Keratinocyte (primary cell): ENCODE results near the gene HORMAD2. TPM values are rescaled to one million over a fixed set of nuclear protein-coding genes. Genes with fewer than 3 reads are reported as not detected.

ENCODE experiments used
- DNase-seq: peaks from one replicate; pipeline ENCODE4 v3.0.0-alpha.2; 2011; ENCODE audit warnings: low read depth, missing footprints, low spot score
- FAIRE-seq: peaks from 2 replicates; lab custom pipeline; 2011; peaks lifted over from hg19 to GRCh38; lab: Jason Lieb, UNC
- H2AFZ ChIP-seq: 2 replicates; pipeline ENCODE4 v1.6.0; 2012; ENCODE audit warnings: low read length, control low read depth, inconsistent platforms; ENCODE audit not compliant: control insufficient read depth
- H3K27ac ChIP-seq: 2 replicates; pipeline ENCODE4 v1.5.1; 2011; ENCODE audit warnings: low read length; ENCODE audit not compliant: control insufficient read depth, insufficient read depth
- H3K27me3 ChIP-seq: 3 replicates; pipeline ENCODE4 v1.6.0; 2011; ENCODE audit warnings: low read length; ENCODE audit not compliant: control insufficient read depth, insufficient read depth; ENCODE audit errors: extremely low read depth
- H3K36me3 ChIP-seq, 2 experiments: 2 replicates in 1 of 2; 3 replicates in 1 of 2; pipeline ENCODE4 v1.5.1; 2011; ENCODE audit warnings: low read length in 2 of 2, mild to moderate bottlenecking in 1 of 2; ENCODE audit not compliant: control insufficient read depth in 2 of 2, insufficient read depth in 2 of 2; ENCODE audit errors: extremely low read depth in 1 of 2
- H3K4me1 ChIP-seq: 3 replicates; pipeline ENCODE4 v1.5.1; 2011; ENCODE audit warnings: low read length; ENCODE audit not compliant: control insufficient read depth, insufficient read depth; ENCODE audit errors: extremely low read depth
- H3K4me2 ChIP-seq: 3 replicates; pipeline ENCODE4 v1.6.0; 2011; ENCODE audit warnings: low read depth, low read length; ENCODE audit not compliant: control insufficient read depth, insufficient read depth; ENCODE audit errors: extremely low read depth
- H3K4me3 ChIP-seq, 3 experiments: fragments of 200-600 bp in 1 of 3; sonication (generic) in 1 of 3; 2 replicates in 2 of 3; 3 replicates in 1 of 3; pipeline ENCODE4 v1.5.1; 2011 to 2016; ENCODE audit warnings: low read length in 3 of 3, mild to moderate bottlenecking in 3 of 3, control low read depth in 2 of 3, inconsistent platforms in 1 of 3, low read depth in 1 of 3, mixed read lengths in 1 of 3, mixed run types in 1 of 3, moderate library complexity in 1 of 3; ENCODE audit not compliant: control insufficient read depth in 2 of 3, insufficient read depth in 2 of 3; ENCODE audit errors: extremely low read depth in 1 of 3
- H3K79me2 ChIP-seq: 2 replicates; pipeline ENCODE4 v1.6.0; 2012; ENCODE audit warnings: low read length; ENCODE audit not compliant: control insufficient read depth, insufficient read depth
- H3K9ac ChIP-seq: 3 replicates; pipeline ENCODE4 v1.6.0; 2011; ENCODE audit warnings: low read length; ENCODE audit not compliant: control insufficient read depth, insufficient read depth; ENCODE audit errors: extremely low read depth
- H3K9me1 ChIP-seq: 3 replicates; pipeline ENCODE4 v1.6.0; 2011; ENCODE audit warnings: low read length; ENCODE audit not compliant: control insufficient read depth, insufficient read depth; ENCODE audit errors: extremely low read depth
- H3K9me3 ChIP-seq: 2 replicates; pipeline ENCODE4 v1.5.1; 2012; ENCODE audit warnings: low read depth, low read length; ENCODE audit not compliant: control insufficient read depth
- H4K20me1 ChIP-seq: 3 replicates; pipeline ENCODE4 v1.6.0; 2011; ENCODE audit warnings: low read length; ENCODE audit not compliant: control insufficient read depth, insufficient read depth; ENCODE audit errors: extremely low read depth
- EZH2 ChIP-seq: IDR thresholded peaks from one replicate; pipeline ENCODE4 v1.6.1; 2012; ENCODE audit warnings: inconsistent platforms, mild to moderate bottlenecking, low read length, moderate library complexity
- dilution Hi-C: fragments of 300-500 bp; cut with MboI; formaldehyde crosslinking; loops from one replicate; pipeline ENCODE4 v1.7.0; 2020; ENCODE audit warnings: low sequenced_read_pairs; ENCODE audit not compliant: extremely low pct_ligation_motif_present
- polyA plus RNA-seq, 5 experiments: library from polyadenylated mRNA; depleted of rRNA in 3 of 5; stranded (reverse) in 3 of 5; stranded (forward) in 1 of 5; unstranded in 1 of 5; fragments of >200 nt; gene quantifications; 1 replicate in 1 of 5; 2 replicates in 3 of 5; 3 replicates in 1 of 5; pipeline versions ENCODE4 v1.2.1 to v1.2.3, GENCODE V29; 2011 to 2012; ENCODE audit warnings: missing spikeins in 2 of 5, low read depth in 1 of 5, low replicate concordance in 1 of 5
- TF ChIP-seq, protein P1 (sequence below), 3 experiments: IDR thresholded peaks in 1 of 3; conservative IDR thresholded peaks in 1 of 3; optimal IDR thresholded peaks in 1 of 3; 2 replicates in 2 of 3; 3 replicates in 1 of 3; pipeline versions ENCODE3 to v1.5.1; 2011; ENCODE audit warnings: low read length in 3 of 3, mild to moderate bottlenecking in 3 of 3, moderate library complexity in 2 of 3, control low read depth in 1 of 3, inconsistent platforms in 1 of 3; ENCODE audit not compliant: insufficient read depth in 2 of 3; ENCODE audit errors: extremely low read depth in 1 of 3

The HORMAD2 gene
- polyA plus RNA-seq, 1 donor (not counting 4 experiments of a cell fraction or from before 2014, with no cell fraction given), result not detected

- Histone ChIP-seq H3K36me3 (no peaks in the 10 kb centered on the region), H3K9me1 (no peaks in the 10 kb centered on the region), H4K20me1 (no peaks in the 10 kb centered on the region), H3K79me2 (no peaks in the 10 kb centered on the region), H2AFZ (no peak overlapping the region), H3K4me1 (peaks cover 36% of the 10 kb centered on the region), H3K4me3 (peak overlapping the region in 1 of 3 experiments; percentile 44), H3K9me3 (peaks cover under 1% of the 10 kb centered on the region), H3K4me2 (peak overlapping the region; percentile 89), H3K9ac (peak overlapping the region; percentile 82), H3K27ac (peak overlapping the region; percentile 99), H3K27me3 (no peaks in the 10 kb centered on the region)
- TF ChIP-seq, protein P1, sequence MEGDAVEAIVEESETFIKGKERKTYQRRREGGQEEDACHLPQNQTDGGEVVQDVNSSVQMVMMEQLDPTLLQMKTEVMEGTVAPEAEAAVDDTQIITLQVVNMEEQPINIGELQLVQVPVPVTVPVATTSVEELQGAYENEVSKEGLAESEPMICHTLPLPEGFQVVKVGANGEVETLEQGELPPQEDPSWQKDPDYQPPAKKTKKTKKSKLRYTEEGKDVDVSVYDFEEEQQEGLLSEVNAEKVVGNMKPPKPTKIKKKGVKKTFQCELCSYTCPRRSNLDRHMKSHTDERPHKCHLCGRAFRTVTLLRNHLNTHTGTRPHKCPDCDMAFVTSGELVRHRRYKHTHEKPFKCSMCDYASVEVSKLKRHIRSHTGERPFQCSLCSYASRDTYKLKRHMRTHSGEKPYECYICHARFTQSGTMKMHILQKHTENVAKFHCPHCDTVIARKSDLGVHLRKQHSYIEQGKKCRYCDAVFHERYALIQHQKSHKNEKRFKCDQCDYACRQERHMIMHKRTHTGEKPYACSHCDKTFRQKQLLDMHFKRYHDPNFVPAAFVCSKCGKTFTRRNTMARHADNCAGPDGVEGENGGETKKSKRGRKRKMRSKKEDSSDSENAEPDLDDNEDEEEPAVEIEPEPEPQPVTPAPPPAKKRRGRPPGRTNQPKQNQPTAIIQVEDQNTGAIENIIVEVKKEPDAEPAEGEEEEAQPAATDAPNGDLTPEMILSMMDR (optimal IDR thresholded peaks at IDR 0.05 in 1 of 3, IDR thresholded peaks at IDR 0.05 in 1 of 3, conservative IDR thresholded peaks at IDR 0.05 in 1 of 3; ENCODE audit: extremely low read depth in 1 of 3, insufficient read depth in 2 of 3, low read length in 3 of 3), result no peak
- no peak for TF ChIP-seq EZH2
- FAIRE-seq (no peak), DNase-seq (no peak)
- dilution Hi-C loops, result no loop called here
Measured at GRCh38 chr22:30196880-30197336, 116.6 kb downstream of the HORMAD2 start.

DNA sequence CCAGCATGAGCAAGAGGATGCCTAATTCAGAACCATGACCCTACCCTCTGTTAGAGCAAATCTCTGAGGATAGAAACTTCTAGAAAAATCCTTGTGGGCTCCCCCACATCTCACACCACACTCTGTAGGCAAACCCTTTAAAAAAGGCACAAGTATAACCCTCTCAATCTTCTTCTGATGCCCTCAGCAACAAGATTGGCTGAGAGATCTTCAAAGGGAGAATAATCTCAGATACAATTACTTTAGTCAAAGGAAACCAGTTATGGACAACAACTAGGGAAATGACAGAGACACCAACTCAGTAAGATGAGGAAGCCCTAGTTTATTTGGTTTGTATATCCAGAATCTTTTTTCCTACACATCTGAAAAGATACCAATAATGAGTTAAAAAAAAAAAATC is 117.1 kb downstream of the HORMAD2 start:
- Histone ChIP-seq H4K20me1 (no peaks in the 10 kb centered on the region), H3K4me3 (peak overlapping the region in 1 of 3 experiments; percentile 44), H3K4me2 (peak overlapping the region; percentile 89), H3K79me2 (no peaks in the 10 kb centered on the region), H2AFZ (no peak overlapping the region), H3K9ac (peak overlapping the region; percentile 82), H3K9me3 (peaks cover 5% of the 10 kb centered on the region), H3K4me1 (peaks cover 33% of the 10 kb centered on the region), H3K36me3 (no peaks in the 10 kb centered on the region), H3K27ac (peak overlapping the region; percentile 99), H3K9me1 (no peaks in the 10 kb centered on the region), H3K27me3 (no peaks in the 10 kb centered on the region)
- DNase-seq (no peak), FAIRE-seq (no peak)
- TF ChIP-seq EZH2, result no peak
- dilution Hi-C loops, result no loop called here
